ENCODE measurements around the gene TGFBR1.

TGFBR1 gene

GRCh38 chr9:99107421-99107820 lies 2.5 kb downstream of the TGFBR1 start:
- no peak for TF ChIP-seq EZH2phosphoT487 (IDR thresholded peaks at IDR 0.05; ENCODE audit: borderline replicate concordance, low read length)
- TF ChIP-seq, protein P1, sequence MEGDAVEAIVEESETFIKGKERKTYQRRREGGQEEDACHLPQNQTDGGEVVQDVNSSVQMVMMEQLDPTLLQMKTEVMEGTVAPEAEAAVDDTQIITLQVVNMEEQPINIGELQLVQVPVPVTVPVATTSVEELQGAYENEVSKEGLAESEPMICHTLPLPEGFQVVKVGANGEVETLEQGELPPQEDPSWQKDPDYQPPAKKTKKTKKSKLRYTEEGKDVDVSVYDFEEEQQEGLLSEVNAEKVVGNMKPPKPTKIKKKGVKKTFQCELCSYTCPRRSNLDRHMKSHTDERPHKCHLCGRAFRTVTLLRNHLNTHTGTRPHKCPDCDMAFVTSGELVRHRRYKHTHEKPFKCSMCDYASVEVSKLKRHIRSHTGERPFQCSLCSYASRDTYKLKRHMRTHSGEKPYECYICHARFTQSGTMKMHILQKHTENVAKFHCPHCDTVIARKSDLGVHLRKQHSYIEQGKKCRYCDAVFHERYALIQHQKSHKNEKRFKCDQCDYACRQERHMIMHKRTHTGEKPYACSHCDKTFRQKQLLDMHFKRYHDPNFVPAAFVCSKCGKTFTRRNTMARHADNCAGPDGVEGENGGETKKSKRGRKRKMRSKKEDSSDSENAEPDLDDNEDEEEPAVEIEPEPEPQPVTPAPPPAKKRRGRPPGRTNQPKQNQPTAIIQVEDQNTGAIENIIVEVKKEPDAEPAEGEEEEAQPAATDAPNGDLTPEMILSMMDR (IDR thresholded peaks at IDR 0.05; ENCODE audit: low read depth, low read length, poor library complexity, severe bottlenecking): no peak
- Histone ChIP-seq H3K4me2 (ENCODE audit: low read length) (peak overlapping the region; percentile 89), H3K27me3 (ENCODE audit: control insufficient read depth, low read length) (no peaks in the 10 kb centered on the region), H3K36me3 (ENCODE audit: control insufficient read depth, low read length) (peaks cover 41% of the 10 kb centered on the region), H3F3A (ENCODE audit: control insufficient read depth, insufficient read depth) (peaks cover 8% of the 10 kb centered on the region; the same call in 1 of the 2 replicates), H3K4me3 (ENCODE audit: low read length) (peak overlapping the region; percentile 84), H4K20me1 (ENCODE audit: control insufficient read depth, insufficient read depth, low read depth, low read length) (peaks cover 16% of the 10 kb centered on the region; the same call in 1 of the 2 replicates), H3K79me2 (ENCODE audit: control insufficient read depth, low read length) (peaks cover 72% of the 10 kb centered on the region), H3K4me1 (ENCODE audit: control insufficient read depth, low read length) (peaks cover 74% of the 10 kb centered on the region), H3K9me3 (ENCODE audit: control insufficient read depth, insufficient read depth, low read length) (no peaks in the 10 kb centered on the region), H3K27ac (ENCODE audit: low read depth, low read length) (peak overlapping the region; percentile 7; the same call in 1 of the 2 replicates), H3K9me2 (replicated peaks; ENCODE audit: control insufficient read depth, low read length) (no peaks in the 10 kb centered on the region)

- peaks cover 79% of the 10 kb centered on the region for H3K79me2 ChIP-seq (ENCODE audit: control insufficient read depth, low read length)
- H3K27me3 ChIP-seq (ENCODE audit: control insufficient read depth, low read length): no peaks in the 10 kb centered on the region
- no peaks in the 10 kb centered on the region for H3K9me2 ChIP-seq (replicated peaks; ENCODE audit: control insufficient read depth, low read length)
- peaks cover 48% of the 10 kb centered on the region for H3K36me3 ChIP-seq (ENCODE audit: control insufficient read depth, low read length)
- H3K4me1 ChIP-seq (ENCODE audit: control insufficient read depth, low read length): peaks cover 81% of the 10 kb centered on the region
- TF ChIP-seq, protein P1 (IDR thresholded peaks at IDR 0.05; ENCODE audit: low read depth, low read length, poor library complexity, severe bottlenecking): no peak
- no peak for TF ChIP-seq EZH2phosphoT487 (IDR thresholded peaks at IDR 0.05; ENCODE audit: borderline replicate concordance, low read length)
- peaks cover 8% of the 10 kb centered on the region; the same call in 1 of the 2 replicates for H3F3A ChIP-seq (ENCODE audit: control insufficient read depth, insufficient read depth)
- H3K9me3 ChIP-seq (ENCODE audit: control insufficient read depth, insufficient read depth, low read length): no peaks in the 10 kb centered on the region
- peaks cover 16% of the 10 kb centered on the region; the same call in 1 of the 2 replicates for H4K20me1 ChIP-seq (ENCODE audit: control insufficient read depth, insufficient read depth, low read depth, low read length)
- H3K4me3 ChIP-seq (ENCODE audit: low read length): peak overlapping the region; percentile 84
- peak overlapping the region; percentile 7; the same call in 1 of the 2 replicates for H3K27ac ChIP-seq (ENCODE audit: low read depth, low read length)
- H3K4me2 ChIP-seq (ENCODE audit: low read length): peak overlapping the region; percentile 89
Observed at GRCh38 chr9:99108131-99108530, 3.2 kb downstream of the TGFBR1 start.

DNA sequence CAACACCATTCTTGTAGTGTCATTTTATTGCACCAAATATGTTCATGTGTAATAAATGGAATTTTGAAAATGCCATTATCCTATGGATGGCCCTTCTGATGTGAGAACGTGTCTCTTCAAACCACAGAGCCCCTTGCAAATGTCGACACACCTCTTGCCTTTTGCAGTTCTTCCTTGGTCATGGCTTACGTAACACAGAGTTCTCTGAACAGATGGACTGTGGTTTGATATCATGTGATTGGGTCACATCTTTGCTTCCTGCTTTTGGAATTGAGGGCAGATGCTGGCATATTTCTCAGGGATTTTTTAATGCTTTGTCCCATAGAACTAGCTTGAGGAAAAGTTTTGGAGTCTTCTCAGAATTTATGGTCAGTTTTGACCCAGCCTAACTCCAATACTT lies 4.6 kb downstream of the TGFBR1 start:
- Histone ChIP-seq H3K79me2 (ENCODE audit: control insufficient read depth, low read length) (peaks cover 93% of the 10 kb centered on the region), H4K20me1 (ENCODE audit: control insufficient read depth, insufficient read depth, low read depth, low read length) (peaks cover 16% of the 10 kb centered on the region; the same call in 1 of the 2 replicates), H3K36me3 (ENCODE audit: control insufficient read depth, low read length) (peaks cover 57% of the 10 kb centered on the region), H3K4me2 (ENCODE audit: low read length) (peak overlapping the region; percentile 89), H3K4me1 (ENCODE audit: control insufficient read depth, low read length) (peaks cover 87% of the 10 kb centered on the region), H3K27ac (ENCODE audit: low read depth, low read length) (no peak overlapping the region), H3F3A (ENCODE audit: control insufficient read depth, insufficient read depth) (0 out of 2 replicates have a peak, but pooled peaks cover 4% of the 10 kb centered on the region), H3K9me2 (replicated peaks; ENCODE audit: control insufficient read depth, low read length) (no peaks in the 10 kb centered on the region), H3K9me3 (ENCODE audit: control insufficient read depth, insufficient read depth, low read length) (no peaks in the 10 kb centered on the region), H3K4me3 (ENCODE audit: low read length) (no peak overlapping the region), H3K27me3 (ENCODE audit: control insufficient read depth, low read length) (no peaks in the 10 kb centered on the region)
- TF ChIP-seq, protein P1 (IDR thresholded peaks at IDR 0.05; ENCODE audit: low read depth, low read length, poor library complexity, severe bottlenecking): no peak
- no peak for TF ChIP-seq EZH2phosphoT487 (IDR thresholded peaks at IDR 0.05; ENCODE audit: borderline replicate concordance, low read length)

Data from DOHH2 (cell line).